Measurements from ENCODE around the gene DGKD.

The DGKD gene

DNA sequence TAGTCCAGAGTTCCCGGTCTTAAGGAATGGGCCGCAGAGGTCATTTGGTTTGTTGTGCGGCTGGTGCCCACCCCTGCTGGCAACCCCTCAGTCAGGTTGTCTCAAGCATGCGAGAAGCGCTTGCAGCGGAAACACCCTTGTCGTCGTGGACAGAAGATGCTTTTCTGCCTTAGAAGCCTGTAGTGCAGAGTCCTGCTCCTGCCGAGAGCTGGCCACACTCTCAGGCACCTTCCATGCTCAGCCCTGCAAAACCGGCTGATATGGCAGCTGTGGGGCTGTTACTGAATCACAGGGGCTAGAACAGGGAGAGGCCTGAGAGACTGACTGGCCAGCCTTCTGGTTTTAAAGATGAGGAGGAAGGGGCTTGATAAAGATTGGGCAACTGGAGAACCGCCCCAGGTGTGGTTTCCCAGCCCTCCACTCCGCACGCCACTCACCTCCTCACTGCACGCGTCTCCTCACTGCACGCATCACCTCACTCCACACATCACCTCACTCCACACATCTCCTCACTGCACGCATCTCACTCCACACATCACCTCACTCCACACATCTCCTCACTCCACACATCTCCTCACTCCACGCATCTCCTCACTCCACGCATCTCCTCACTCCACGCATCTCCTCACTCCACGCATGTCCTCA lies 108.7 kb downstream of the DGKD start:
- no peak for DNase-seq

DNA sequence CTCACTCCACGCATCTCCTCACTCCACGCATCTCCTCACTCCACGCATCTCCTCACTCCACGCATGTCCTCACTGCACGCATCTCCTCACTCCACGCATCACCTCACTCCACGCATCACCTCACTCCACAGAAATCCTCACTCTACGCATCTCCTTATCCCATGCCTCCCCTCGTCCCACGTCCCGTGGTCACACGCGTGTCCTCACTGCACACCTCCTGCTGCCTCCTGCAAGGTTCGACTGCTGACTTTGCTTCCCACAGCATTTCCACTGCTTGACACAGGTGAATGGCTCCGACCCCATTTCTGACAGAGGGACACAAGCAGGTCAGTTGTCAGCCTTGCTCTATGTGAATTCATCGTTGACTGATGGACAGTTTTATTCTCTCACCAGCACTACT lies 109.3 kb downstream of the DGKD start:
- DNase-seq = no peak

DNA sequence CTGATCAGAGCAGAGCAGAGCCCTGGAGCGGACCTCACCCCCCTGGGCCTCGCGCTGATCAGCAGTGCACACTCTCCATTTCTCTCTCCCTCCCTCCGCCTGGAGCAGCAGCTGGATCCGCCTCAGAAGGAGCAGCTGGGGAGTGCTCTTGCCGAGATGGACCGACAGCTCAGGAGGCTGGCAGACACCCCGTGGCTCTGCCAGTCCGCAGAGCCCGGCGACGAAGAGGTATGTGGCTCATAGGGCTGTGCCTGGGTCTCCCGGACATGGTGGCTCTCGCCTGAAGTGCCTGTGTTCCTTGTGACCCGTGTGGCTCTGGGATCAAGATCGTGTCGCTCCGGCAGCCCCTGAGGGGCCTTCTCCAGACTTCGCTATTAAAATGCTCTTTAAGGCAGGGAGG lies 109.8 kb downstream of the DGKD start:
- DNase-seq = no peak

DNA sequence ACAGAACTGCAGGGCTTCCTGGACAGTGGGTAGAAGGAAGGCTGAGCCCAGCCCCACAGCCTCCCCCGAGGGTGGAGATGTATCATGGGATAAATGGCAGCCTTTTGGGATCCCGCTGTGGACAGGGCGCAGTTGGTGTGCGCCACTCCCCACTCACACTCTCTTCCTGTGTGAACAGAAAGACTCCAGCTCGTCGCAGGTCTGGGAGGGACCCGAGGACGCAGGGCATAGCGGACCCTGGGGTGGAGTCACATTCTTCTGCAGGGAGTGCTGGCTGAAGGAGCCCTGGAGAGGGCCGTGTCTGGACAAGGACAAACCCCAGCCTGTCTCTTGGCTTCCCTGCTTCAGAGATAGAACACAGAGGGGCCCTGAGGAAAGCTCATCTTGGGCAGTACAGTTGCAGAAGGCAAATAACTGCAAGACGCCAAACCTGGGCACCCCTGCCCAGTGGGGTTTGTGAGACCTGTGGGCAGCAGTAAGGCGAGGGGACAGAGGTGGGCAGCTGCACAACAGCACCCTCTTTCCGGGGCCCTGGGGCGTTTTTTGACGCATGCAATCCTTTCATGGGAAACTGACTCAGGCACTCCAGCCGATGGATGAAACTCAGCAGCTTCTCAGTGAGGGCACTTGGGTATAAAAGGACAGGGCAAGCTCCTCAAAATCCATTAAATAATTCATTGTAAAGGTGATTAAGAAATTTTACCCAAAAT lies 110.4 kb downstream of the DGKD start:
- DNase-seq = no peak

DNA sequence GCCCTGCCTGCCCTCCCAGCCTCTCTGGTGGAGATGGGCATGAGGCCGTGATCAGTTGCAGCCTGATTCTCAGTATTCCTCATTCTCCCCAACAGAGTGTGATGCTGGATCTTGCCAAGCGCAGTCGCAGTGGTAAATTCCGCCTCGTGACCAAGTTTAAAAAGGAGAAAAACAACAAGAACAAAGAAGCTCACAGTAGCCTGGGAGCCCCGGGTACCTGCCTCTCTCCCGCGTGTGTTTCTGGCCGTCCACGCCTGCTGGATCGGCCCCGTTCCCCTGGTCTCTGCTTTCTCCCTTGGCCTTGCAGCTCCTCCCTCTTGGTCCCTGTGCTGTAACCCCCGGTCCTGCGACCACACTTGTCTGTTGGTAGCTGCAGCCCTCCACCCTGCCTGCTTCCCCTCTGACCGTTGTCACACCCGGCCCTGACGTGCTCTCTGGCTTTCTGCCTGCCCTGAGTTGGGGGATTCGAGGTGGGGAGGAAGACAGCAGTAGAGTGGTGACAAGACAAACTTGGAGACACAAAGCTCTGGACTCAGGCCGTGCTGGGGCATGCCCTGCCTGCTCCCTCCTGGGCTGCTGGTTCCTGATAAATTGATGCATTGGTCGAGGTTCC lies 112.8 kb downstream of the DGKD start:
- DNase-seq = no peak

DNA sequence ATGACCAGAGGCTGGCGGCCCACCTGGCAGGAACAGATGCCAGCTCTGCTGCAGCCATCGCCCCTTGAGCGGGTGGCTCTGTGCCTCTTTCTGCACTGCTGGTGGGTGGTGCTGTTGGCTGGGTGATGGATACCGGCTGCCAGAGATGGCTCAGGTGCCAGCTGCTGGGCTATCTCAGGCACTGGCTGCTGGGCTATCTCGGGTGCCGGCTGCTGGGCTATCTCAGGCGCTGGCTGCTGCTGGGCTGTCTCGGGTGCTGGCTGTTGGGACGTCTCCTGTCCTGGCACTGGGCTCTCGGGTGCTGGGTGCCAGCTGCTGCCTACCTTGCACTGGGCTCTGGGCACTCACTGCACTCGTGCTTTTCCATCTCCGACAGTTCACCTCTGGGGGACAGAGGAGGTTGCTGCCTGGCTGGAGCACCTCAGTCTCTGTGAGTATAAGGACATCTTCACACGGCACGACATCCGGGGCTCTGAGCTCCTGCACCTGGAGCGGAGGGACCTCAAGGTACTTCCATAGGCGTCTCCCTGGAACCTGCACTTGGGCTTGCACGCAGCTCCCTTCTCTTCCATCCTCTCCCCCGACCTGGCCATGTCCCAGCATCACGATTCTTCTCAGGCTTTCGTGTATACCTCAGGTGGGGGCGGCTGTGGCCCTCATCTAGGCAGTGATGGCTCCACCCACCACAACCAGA lies 113.9 kb downstream of the DGKD start:
- DNase-seq = no peak

DNA sequence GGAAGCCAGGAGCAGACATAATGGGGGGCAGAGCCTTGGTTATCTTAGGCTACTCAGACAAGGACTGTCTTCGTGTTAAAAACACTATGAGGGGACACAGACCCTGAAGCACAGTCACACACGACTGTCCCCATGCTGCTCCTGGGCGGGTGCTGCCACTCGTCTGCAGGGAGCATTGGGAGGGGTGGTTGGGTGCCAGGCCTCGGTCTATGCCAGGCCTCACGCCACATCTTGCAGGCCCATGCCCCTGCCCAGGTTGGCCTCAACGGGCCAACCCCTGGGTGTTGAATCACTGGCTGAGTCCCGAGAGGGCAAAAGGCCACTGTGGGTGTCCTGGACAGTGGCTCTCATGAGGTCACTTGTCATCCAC lies 114.4 kb downstream of the DGKD start:
- no peak for DNase-seq

DNA sequence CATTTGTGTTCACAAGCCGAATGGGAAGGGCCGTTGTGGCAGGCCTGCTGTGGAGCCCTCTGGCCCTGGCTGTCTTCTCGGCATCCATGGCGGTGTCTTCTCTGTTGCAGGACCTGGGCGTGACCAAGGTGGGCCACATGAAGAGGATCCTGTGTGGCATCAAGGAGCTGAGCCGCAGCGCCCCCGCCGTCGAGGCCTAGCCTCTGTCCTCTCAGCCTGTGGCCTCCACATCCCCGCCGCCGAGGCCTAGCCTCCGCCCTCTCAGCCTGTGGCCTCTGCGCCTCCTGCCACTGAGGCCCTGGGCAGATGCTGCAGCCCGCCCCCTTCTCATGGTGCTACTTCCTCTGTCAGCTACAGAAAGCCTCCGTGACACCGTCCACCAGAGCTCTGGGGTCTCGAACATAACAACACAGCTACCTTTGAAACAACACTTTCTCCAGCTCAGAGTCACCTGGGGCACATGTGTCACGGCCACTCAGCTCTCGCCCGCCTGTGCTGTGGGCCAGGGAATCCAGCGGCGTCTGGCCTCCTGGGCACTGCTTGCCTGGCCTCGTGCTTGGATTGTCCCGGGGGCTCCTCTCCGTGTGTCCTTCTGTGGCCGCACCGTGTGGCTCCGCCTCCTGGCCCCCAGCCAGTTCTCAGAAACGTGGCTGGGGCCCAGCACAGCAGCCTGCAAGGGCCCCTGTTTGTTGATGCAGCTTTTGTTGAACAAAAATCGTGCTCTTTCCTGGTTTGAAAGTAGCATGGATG lies 115.1 kb downstream of the DGKD start:
- DNase-seq = no peak

DNA sequence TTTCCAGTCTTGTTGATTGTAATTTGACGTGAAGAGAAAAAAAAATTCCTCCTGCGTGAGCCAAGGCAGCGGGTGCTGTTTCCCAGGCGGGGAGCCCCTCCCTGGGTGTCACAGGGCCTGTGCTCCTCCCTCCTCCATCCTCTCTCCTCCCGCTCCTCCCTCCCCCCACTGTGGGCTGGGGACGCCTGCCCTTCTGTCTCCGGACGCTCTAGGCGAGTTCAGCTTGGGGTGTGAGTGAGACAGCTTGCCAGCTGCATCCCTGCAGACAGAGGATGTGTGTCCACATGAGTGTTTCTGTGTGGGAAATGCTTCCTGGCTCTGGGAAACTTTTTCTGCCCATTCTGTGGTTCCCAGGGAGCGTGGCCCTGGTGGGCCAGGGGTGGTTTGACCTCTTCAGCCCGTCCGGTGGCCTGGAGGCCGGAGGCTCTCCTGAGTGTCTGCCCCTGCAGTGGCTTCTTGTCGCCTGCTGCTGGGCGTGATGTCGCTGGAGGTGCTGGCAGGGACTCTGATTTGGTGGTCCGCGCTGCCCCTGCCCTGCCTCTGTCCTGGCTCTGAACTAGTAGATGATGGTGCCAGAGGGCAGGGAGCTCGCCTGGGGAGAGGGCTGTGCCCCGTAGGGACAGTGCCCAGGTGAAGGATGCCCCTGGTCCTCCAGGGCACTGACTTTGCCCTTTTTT lies 115.9 kb downstream of the DGKD start:
- DNase-seq = no peak

DNA sequence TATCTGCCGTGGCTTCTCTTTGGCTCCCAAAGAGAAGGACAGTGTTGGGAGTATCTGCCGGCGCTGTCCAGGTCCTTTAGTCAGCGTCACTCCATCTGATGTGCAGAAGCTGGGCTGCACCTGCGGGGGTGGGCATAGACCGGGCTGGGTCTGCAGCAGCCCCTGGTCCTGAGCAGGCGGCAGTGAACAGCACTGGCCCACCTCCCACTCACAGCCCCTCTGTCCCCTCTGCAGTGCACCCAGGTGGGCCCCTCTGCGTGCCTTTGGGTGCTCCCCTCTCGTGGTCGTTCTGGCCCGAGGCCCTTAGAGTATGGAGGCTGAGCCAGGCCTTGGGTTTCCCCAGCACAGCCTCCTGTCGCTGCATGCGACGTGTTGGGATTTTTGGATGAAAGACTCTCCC lies 116.5 kb downstream of the DGKD start:
- DNase-seq = no peak

DNA sequence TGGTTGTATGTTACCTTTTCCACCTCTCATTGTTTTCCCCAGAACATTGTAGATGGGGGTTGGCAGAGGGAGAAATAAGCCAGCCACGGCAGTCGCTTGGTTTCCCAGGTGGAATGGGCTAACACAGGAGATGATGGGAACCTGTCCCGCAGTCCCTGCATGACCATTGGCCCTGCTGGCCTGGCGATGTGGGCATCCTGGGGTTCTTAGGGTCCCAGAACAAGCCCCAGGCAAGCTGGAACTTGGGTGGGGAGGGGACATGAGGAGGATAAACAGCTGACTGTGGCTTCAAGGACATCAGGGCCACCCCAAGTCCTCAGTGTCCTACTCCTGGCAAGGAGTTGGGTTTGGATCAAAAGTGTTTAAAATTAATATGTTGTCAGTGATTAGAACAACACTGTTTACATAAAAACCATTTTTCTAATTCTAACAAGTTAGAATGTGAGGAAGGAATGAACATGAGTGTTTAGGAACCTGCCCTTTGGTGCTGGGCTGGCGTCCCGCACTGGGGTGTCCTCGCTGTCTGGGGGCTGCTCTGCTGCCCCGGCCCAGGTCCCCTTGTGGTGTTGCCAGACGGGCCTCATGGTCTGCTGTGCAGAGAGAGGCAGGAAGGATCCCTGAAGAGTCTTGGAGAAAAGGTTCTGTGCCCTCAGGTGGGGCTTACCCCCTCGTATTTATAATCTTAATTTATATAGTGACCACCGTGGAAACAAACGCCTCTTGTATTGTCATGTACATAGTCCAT lies 117.2 kb downstream of the DGKD start:
- no peak for DNase-seq

DNA sequence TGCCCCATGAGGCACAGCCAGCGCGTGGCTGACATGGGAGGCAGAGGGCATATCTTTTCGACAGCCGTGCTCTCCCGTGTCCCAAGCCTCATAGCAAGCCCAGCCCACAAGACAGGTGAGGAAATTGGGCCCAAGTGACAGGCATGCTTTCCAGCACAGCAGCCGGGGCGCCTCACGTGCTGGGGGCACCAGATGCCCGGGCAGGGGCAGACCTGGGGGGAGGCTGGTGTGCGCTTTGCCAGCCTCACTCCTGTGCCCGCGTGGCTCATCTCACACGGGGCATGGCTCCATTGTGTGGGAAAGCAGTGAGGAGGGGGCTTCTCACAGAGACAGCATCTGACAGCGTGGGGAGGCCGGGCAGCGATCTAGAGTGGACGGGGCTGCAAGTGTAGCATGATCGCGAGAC lies 119.1 kb downstream of the DGKD start:
- DNase-seq = no peak

DNA sequence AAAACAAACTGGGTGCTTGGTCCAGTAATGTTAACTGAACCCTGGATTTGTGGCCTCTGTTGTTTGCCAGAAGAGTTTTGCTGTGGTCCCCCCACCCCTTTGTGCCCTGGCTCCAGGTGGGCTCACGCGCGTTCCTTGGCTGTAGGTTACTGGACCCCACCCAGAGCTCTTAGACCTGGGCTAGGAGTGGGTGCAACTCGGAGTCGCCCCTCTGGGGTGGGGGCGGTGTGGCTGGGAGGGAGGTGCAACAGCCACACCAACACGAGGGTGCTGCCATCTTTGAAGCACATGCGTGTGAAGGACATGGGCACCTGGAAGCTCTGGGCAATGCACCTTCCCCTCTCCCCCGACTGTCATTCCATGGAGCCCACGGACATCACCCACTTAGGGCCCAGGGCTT lies 119.6 kb downstream of the DGKD start:
- no peak for DNase-seq

DNA sequence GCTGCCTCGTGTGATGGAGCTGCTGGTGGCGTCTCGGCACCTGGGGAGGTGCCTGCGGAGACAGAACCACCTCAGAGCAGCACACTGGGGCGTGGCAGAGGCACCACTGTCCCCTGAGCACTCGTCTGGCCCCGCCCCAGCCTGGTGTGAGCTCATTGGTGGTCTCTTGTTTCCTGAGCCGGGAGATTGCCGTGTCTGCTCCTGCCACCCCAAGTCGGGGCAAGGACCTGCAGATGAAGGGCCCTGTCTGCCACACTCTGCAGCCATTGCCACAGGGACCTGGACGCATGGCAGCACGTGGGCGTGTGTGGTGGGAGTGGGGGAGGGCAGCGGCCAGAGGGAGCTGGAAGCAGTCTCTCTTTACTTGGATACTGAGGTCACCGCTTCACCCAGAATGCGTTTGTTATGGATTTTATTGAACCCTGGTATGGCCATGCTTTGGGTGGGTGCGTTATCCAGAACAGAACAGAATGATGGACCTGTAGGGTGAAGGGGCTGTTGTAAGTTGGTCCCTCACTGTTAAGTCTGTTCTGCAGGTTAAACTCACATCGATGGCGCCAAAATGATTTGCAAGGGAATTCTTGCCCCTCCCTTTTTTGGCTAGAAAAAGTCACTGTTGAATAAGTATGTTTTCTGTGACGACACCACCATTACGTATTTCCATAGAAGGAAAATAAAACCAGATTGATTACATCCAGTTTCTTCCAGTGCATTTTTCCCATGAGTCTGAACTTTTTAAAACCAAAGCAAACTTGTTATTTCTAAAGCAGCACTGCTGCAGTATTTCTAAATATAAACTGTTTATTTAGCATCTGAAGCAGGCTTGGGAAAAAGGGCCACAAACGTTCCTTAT lies 120.2 kb downstream of the DGKD start:
- no peak for DNase-seq

DNA sequence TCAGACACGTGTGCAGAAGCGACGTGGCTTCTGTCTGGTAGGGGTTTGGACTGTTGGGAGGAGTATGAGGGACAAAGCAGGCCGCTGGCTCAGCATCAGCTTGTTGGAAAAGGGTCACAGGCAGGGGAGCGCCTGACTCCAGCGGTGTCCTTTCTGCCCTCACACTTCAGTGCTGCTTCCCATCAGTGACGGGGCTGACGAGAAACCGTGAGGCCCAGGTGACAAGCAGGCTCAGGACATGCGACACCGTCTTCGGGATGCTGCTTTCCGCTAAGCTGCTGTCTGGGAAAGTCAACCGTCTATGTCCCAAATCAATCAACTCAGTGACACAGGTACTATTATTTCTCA lies 121.7 kb downstream of the DGKD start:
- no peak for DNase-seq

DNA sequence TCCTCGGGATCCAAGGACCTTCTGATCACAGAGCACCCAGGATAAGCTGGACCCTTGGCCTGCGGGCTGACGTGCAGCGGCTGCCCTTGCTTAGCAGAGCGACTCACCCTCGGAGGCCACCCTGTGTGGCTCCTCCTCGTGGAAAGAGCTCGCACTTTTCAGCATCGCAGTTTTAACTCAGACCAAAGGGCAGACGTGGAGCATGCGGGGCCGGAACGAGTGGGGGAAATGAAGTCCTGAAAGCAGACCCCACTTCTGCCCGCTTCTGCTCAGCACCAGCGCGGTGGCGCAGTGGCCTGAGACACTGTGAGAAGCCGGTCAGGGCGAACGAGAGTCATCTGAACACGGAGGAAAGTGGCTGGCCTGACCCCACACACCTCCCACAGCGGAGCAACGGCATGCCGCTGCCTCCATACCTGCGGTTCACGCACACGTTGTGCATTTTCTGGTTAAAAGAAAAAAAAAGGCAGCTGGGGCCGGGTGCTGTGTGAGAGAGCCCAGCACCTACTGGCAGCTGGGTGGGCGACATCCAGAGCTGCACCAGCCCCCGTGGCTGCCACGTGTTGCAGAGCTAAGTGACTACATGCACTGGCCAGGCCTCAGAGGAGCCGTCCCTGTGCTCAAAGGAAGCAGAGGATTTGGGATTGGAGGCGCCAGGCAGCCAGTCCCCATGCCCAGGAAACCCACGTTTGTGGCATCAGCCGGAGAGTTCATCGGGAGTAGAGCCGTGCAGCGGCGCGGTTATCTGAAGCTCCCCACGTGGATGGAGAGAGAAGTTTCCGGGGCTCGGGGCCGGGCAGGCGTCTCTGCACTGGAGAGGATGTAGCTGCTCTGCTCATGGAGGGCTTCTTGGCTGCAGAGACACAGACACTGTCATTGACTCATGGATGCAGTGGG lies 122.6 kb downstream of the DGKD start:
- no peak for DNase-seq

DNA sequence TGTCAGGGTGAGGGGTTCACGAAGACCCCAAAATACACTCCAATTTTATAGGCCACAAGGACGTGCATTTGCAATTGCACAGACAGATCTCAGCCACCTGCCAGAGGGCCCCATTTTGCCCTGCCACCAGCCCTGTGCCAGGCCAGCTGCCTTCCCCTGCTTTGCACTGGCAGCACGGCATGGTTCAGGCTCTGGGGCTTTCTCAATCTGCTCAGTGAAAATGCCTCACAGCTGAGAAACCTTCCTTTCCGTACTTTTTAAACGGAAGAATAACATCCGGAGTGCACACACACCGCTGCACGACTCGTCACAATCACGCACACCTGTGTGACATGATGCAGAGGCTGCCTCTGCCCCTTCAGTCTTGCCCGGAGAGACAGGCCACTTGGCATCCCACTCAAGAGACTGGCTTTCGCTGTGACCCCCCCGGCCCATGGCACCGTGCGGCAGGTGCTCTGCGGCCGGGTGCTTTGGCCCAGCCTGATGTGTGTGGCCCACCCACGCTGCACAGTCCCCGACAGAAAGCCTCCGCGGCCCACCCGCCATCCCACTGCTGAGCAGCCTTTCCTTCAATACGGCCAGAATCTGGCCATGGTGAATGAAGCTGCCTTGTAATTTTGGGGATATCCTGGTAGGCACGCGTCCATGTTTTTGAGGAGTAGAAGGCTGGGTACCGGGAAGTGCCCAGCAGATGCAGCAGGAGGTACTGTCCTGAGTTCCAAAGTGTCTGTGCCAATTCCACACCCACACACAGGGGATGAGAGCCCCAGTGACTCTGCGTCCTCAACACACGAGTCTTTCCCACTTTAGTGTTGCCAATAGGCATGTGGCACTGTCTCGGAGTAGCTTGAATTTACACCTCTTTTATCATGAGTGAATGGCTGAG lies 123.5 kb downstream of the DGKD start:
- no peak for DNase-seq

DNA sequence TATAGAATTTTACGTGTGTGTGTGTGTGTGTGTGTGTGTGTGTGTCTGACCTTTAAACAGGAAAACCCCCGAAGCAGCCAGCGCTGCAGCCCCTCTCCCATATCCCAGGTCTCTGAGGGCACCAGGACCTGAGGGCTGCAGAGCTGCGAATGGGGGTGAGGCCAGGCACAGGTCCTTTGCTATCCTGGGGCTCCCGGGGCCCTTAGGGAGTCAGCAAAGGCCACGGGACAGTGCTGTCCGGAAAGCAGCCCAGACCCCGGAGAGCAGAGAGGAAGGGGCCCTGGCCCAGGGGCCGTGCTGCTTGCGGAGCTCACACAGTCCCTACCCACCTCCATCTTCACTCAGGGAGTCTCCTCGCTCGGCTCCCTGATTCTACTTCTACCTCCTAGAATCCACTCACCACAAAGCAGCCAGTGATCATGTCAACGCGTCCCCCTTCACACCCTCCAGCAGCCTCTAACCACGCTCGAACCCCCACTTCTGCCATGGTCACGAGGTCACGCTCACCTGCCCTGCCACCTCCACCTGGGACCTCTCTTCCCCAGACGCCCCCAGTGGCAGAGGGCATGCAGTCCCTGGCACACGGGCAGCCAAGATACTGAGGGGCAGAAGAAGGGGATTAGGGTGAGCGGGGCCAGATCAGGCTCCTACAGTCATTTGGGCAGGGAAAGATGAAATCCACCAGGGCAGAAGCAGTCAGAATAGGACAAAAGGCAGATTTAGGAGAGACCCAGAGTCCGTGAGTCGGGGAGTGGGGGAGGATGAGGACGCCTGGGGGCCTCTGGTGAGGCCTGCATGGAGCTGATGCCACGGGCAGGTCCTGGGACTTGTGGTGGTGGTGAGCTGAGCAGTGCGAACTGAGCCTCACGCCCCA lies 125.6 kb downstream of the DGKD start:
- DNase-seq = no peak
